ENCODE measurements around the gene LDHAL6A. TPM values are rescaled to one million over a fixed set of nuclear protein-coding genes. Genes with fewer than 3 reads are reported as not detected.

The LDHAL6A gene
- total RNA-seq, 1 donor from 2014 or later, result not detected

- Histone ChIP-seq H3K4me3 (ENCODE audit: low read depth, low read length) (no peak overlapping the region), H3K36me3 (ENCODE audit: control insufficient read depth, insufficient read depth, low read length) (no peaks in the 10 kb centered on the region), H3K27me3 (ENCODE audit: control insufficient read depth, insufficient read depth, low read length) (no peaks in the 10 kb centered on the region)
- no peak for DNase-seq (ENCODE audit: low read depth)
- no peak for FAIRE-seq
- TF ChIP-seq CTCF (IDR thresholded peaks at IDR 0.05; ENCODE audit: insufficient read depth, low read length, severe bottlenecking), result no peak
Measured at GRCh38 chr11:18459634-18460033, 4.0 kb downstream of the LDHAL6A start.

- no peak for DNase-seq (ENCODE audit: low read depth)
- no peaks in the 10 kb centered on the region for H3K27me3 ChIP-seq (ENCODE audit: control insufficient read depth, insufficient read depth, low read length)
- no peak for FAIRE-seq
- no peaks in the 10 kb centered on the region for H3K36me3 ChIP-seq (ENCODE audit: control insufficient read depth, insufficient read depth, low read length)
- TF ChIP-seq CTCF (IDR thresholded peaks at IDR 0.05; ENCODE audit: insufficient read depth, low read length, severe bottlenecking), result no peak
- H3K4me3 ChIP-seq (ENCODE audit: low read depth, low read length), result no peak overlapping the region
Measured at GRCh38 chr11:18461909-18462308, 6.3 kb downstream of the LDHAL6A start.

GRCh38 chr11:18463439-18463838, 7.8 kb downstream of the LDHAL6A start:
- no peak for FAIRE-seq
- no peak for TF ChIP-seq CTCF (IDR thresholded peaks at IDR 0.05; ENCODE audit: insufficient read depth, low read length, severe bottlenecking)
- Histone ChIP-seq H3K4me3 (ENCODE audit: low read depth, low read length) (no peak overlapping the region), H3K27me3 (ENCODE audit: control insufficient read depth, insufficient read depth, low read length) (no peaks in the 10 kb centered on the region), H3K36me3 (ENCODE audit: control insufficient read depth, insufficient read depth, low read length) (no peaks in the 10 kb centered on the region)
- no peak for DNase-seq (ENCODE audit: low read depth)

GRCh38 chr11:18466402-18466801, 10.7 kb downstream of the LDHAL6A start:
- FAIRE-seq (no peak), DNase-seq (ENCODE audit: low read depth) (no peak)
- TF ChIP-seq CTCF (IDR thresholded peaks at IDR 0.05; ENCODE audit: insufficient read depth, low read length, severe bottlenecking), result no peak
- Histone ChIP-seq H3K27me3 (ENCODE audit: control insufficient read depth, insufficient read depth, low read length) (no peaks in the 10 kb centered on the region), H3K36me3 (ENCODE audit: control insufficient read depth, insufficient read depth, low read length) (no peaks in the 10 kb centered on the region), H3K4me3 (ENCODE audit: low read depth, low read length) (no peak overlapping the region)

GRCh38 chr11:18468059-18468458, 12.4 kb downstream of the LDHAL6A start:
- no peaks in the 10 kb centered on the region for H3K27me3 ChIP-seq (ENCODE audit: control insufficient read depth, insufficient read depth, low read length)
- no peak for DNase-seq (ENCODE audit: low read depth)
- H3K36me3 ChIP-seq (ENCODE audit: control insufficient read depth, insufficient read depth, low read length), result no peaks in the 10 kb centered on the region
- TF ChIP-seq CTCF (IDR thresholded peaks at IDR 0.05; ENCODE audit: insufficient read depth, low read length, severe bottlenecking), result no peak
- FAIRE-seq, result no peak
- no peak overlapping the region for H3K4me3 ChIP-seq (ENCODE audit: low read depth, low read length)

GRCh38 chr11:18468961-18469360, 13.3 kb downstream of the LDHAL6A start:
- Histone ChIP-seq H3K36me3 (ENCODE audit: control insufficient read depth, insufficient read depth, low read length) (no peaks in the 10 kb centered on the region), H3K4me3 (ENCODE audit: low read depth, low read length) (no peak overlapping the region), H3K27me3 (ENCODE audit: control insufficient read depth, insufficient read depth, low read length) (no peaks in the 10 kb centered on the region)
- no peak for DNase-seq (ENCODE audit: low read depth)
- TF ChIP-seq CTCF (IDR thresholded peaks at IDR 0.05; ENCODE audit: insufficient read depth, low read length, severe bottlenecking), result no peak
- no peak for FAIRE-seq
